Left renal cortex interstitium (tissue), 4 donors: ENCODE data around the gene TOB2. TPM values are rescaled to one million over a fixed set of nuclear protein-coding genes. Genes with fewer than 3 reads are reported as not detected.

Source experiments
- DNase-seq, 4 donors: peaks; one replicate each; pipeline ENCODE4 v3.0.0-alpha.2; 2013; ENCODE audit warnings: low read depth in 4 of 4, low spot score in 2 of 4, missing footprints in 1 of 4
- polyA plus RNA-seq, 4 donors: library from polyadenylated mRNA; unstranded; fragments of 120-200 nt; gene quantifications; one replicate each; pipeline ENCODE4 v1.2.1, GENCODE V29; 2013; ENCODE audit not compliant: insufficient read length in 4 of 4

TOB2 gene, protein sequence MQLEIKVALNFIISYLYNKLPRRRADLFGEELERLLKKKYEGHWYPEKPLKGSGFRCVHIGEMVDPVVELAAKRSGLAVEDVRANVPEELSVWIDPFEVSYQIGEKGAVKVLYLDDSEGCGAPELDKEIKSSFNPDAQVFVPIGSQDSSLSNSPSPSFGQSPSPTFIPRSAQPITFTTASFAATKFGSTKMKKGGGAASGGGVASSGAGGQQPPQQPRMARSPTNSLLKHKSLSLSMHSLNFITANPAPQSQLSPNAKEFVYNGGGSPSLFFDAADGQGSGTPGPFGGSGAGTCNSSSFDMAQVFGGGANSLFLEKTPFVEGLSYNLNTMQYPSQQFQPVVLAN
- 10 to 100 TPM; 47.2 to 62.2 (median 53.7) TPM for polyA plus RNA-seq

DNA sequence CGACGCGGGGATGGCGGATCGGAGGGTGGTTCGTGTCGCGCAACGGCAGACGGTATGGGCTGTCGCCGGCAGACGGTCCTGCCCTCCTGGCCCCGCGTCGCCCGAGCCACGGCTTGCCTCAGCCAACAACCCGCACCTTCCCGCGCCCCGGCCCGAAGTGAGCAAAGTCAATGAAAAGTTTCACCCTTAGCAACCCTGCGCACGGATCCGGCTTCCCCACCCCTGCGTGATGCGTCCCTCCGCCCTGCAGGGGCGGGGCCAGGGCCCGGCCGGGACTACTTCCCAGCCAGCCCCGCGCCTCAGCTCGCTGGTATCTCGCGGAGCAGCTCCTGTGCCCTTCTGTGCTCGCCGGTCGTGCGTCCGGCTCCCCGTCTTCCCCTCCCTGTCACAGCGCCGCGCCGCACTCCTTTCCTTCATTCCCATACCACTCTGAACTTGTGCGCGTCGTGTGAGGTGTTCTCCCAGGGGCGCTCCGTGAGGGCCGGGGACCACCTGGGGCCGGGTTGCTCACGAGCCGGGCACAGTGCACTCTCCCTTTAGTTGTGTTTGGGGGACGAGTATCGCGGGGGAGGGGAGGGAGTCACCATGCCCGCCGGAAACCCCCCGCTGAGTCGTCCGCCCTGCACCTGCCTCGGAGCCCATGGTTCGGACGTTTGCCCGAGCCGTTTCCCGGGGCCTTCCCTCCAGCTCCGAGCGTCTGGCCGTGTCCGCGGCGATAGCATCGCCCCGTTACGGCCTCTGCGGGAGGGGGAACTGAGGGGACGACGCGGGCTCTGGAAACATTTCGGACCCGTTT is at the start of gene TOB2:
Gene TOB2 (minus strand): TSS at position 163 of the 796 bp plus-strand sequence. CDS start 9,456 bp downstream, outside the sequence.
- DNase-seq, result peak; percentile 88 to 92 (median 90)

- DNase-seq, result peak in 2 of 4 donors; percentile 18 to 24
These were observed 44.9 kb upstream of the TOB2 start for GRCh38 chr22:41491374-41492100.

GRCh38 chr22:41488596-41489385 is 42.2 kb upstream of the TOB2 start:
- DNase-seq, result no peak

DNA sequence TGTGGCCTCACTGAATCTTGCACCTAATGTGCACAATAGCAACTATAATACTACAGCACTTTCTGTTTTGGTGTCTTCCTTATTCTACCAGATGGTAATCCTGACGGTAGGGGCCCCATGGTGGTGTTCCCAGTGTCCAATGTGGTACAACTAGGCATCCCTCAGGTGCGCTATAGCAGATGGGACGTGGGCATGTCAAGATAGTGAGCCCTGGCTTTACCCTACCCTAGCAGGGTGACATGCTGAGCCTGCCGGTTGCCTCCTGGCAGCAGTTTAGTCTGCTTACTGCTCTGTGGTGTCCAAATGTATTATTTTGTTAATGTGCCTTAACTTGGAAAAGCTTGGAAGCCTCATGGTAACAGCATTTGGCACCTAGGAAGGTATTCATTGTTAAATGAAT is 41.5 kb upstream of the TOB2 start:
- DNase-seq, result no peak

DNA sequence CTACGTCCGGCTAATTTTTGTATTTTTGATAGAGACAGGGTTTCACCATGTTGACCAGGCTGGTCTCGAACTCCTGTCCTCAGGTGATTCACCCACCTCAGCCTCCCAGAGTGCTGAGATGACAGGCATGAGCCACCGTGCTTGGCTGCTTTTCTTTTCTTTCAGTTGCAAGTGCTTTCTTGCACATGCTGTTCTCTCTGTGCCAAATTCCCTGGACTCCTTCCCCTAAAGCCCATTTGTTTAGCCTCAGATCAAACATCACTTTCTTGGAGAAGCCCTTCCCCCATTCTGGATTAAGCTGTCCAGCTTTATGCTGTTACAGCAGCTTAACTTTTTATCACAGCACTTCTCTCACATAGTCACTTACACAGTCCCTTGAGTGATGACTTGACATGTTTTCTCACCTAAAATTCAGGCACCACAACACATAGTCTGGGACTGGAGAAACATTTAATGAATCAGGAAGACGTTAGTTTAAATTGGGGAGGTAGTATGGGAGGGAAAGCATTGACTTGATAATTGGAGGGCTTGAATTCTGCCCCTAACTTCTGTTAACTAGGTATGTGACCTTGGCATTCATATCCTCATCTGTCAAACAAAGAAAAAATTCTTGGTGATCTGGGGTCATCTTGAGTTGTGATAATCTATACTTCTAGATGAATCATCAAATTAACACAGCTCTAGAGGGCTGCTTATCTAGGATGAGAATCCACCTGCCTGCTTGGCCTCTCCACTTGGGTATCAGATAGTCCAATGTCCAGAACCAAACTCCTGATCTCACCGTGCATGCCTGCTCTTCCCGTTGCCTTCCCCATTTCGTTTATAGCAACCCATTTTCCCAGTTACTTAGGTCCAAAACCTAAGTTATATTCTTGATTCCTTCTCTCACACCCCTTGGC is 40.7 kb upstream of the TOB2 start:
- no peak for DNase-seq

DNA sequence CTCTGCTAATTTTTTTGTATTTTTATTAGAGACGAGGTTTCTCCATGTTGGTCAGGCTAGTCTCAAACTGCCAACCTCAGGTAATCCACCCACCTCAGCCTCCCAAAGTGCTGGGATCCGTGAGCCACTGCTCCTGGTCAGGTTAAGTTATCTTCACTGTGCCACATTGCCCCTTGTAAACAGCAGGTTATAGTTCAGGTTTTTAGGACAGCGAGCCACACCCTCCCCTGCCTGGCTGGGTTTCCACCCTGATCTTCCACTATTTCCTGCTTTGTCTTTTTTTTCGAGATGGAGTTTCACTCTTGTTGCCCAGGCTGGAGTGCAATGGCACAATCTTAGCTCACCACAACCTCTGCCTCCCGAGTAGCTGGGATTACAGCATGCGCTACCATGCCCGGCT is 38.4 kb upstream of the TOB2 start:
- DNase-seq, result no peak

DNA sequence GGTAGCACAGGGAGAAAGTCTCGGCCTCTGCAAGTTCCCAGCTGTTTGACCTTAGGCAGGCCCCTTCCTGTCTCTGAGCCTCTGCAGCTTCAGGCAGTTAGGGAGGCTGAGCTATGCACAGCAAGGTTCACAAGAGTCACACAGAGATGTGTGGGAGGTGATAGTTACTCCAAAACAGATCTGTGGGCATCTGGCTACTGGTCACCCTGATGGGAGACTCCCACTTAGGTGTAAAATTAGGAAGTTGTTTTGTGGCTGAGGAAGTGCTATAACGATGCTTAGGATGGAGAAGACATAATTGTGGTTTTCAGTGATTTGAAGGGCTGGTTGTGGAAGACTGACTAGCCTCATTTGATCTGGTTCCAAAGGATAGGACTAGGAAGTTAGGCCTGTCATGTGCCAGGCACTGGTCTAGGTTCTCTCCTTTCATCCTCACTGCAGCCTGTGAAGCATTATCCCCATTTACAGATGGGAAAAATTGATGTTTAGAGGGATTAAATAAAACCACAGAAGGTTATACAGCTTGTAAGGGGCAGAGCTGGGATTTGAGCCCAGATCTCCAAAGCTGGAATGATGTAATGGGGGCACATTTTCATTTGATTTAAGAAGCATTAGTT is 35.8 kb upstream of the TOB2 start:
- no peak for DNase-seq

DNA sequence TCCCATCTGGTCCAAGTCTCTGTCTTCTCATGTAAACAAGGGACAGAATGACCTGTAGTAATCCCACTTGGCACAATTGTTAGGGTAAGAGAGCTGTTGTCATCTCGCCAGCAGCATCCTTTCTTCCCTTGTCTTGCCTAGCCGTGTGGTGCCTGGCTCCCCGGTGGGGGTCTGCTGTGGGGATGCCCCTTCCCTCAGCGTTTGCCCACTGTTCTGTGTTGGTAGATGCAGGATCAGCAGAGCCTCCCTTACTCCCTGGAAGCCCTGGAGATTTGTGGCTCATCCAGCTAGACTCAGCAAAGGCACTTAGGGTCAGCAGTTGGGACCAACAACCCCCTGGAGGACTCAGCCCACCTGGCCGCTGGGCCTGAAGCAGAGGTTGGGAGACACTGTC is 35.3 kb upstream of the TOB2 start:
- no peak for DNase-seq

DNA sequence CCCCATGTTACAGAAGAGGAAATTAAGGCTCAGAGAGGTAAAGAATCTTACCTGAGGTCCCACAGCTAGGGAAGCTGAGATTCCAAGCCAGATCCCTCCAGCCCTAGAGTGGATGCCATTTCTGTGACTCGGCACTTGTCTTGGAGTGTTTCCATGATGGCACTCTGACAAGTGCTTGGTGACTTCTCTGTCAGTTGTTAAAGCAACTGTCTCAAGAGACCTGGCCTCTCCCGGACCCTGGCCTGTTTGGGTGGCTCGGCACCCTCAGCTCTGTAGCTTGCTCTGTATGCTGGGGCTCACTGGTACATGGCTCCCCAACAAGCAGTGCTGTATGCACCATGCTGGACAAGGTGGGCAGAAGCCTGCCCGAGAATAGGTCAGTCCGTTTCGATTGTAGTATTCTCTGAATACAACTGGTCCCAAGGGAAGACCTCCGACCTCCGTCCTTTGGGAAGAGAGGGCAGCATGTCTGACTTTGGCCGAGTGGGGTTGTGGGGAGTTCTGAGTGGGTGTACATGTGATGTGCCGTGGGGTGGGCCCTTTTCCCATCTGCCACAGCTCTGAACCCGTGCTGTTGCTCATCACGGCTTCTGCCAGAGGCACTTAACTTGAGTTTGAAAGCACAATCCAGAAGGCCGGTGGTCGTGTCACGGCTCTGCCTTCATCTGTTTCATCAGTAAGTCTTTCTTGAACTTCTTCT is 34.7 kb upstream of the TOB2 start:
- DNase-seq, result no peak

- no peak for DNase-seq
These were observed 33.8 kb upstream of the TOB2 start for GRCh38 chr22:41480397-41480735.

DNA sequence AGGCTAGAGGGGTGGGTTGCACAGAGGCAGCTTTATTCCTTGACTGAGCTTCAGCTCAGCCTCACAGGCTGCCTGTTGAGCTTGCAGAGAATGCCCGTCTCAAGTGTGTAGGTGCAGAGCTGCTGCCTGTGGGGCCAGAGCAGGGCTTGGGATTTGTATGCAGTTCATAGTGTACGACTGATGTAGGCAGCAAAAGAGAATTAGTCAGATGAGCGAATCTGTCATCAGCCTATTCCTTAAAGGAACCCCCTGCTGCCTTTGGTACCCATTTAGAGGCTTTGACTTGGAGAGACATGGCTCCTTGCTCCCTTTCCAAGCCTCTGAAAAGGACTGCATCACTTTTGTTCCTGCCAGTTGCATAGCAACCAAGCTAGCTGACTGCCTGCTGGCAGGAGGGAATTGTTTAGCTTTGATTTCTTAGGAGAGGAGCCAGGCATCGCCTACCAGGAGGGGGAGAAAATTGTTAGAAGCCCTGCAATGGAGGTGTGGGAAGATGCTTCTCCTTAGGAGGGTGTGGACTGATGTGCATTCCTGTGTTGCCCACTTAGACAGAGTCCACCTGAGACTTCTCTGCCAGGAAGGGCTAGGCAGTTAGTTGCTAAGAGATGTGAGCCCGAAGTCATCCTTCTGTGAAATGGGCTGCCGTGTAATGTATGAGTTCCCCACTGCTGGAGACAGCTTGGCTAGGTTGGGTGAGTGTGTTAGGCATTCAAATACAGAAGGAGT is 33.2 kb upstream of the TOB2 start:
- no peak for DNase-seq

DNA sequence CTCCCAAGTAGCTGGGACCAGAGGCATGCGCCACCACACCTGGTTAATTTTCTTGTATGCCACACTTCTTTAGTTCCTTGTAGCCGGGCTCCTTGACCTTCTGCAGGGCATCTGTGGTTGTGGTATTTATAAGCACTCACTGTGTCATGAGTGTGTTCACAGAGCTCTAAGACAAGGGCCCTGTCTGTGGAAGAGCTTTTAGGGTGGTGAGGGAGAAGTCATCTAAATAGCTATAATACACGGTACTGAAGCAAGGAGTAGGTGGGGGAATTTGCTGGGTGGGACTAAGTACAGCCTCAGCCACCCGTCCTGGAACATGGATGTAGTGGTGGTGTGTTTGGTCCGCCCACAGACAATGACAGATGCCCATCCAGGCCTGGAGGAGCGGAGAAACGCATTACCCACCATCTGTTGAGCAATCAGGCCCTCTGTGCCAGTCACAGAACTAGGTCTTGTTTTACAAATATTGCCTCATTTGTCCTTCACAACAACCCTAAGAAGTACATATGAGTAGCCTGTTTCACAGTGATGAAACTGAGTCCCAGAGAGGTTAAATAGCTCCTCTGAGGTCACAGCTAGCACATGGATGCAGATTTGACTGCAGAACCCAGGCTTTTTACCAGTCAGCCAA is 32.4 kb upstream of the TOB2 start:
- no peak for DNase-seq

- DNase-seq, result no peak
These were observed 31.9 kb upstream of the TOB2 start for GRCh38 chr22:41478473-41478872.

GRCh38 chr22:41474872-41475451 is 28.4 kb upstream of the TOB2 start:
- DNase-seq, result no peak

DNA sequence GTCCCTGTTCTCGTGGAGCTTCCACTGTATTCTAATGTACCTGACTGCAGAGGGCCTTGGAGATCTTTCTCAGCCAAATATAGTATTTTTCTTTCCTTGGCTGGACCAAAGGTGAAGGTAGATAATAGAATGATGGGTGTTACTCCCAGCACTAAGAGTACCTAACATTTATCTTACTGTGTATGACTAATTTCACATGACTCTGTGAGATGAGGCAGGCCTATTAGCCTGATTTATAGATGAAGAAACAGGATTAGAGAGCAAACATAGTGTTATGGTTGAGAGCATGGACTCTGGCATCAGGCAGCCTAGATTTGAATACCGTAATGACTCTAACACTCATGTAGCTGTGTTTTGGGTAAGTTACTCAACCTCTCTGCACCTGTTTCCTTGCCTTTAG is 25.0 kb upstream of the TOB2 start:
- no peak for DNase-seq

- DNase-seq, result no peak
These were observed 24.3 kb upstream of the TOB2 start for GRCh38 chr22:41470886-41471285.

GRCh38 chr22:41469218-41469851 is 22.7 kb upstream of the TOB2 start:
- no peak for DNase-seq
